Gastrocnemius medialis (tissue), 4 donors: ENCODE results near the gene UCKL1. TPM values are rescaled to one million over a fixed set of nuclear protein-coding genes. Genes with fewer than 3 reads are reported as not detected.

ENCODE experiments used
- ATAC-seq, 2 donors: fragments of 150-250 bp; one replicate each; pipeline ENCODE4 v1.9.1; 2016
- DNase-seq, 2 donors: peaks; one replicate each; pipeline ENCODE4 v3.0.0-alpha.2; 2019
- H3K27ac ChIP-seq, 4 donors: fragments of 200-600 bp; sonication (generic); 1 replicate in 1 of 4; 2 replicates in 3 of 4; pipeline ENCODE4 v1.5.1; 2016 to 2018; ENCODE audit warnings: mild to moderate bottlenecking in 2 of 4, moderate library complexity in 1 of 4
- H3K27me3 ChIP-seq, 3 donors: fragments of 200-600 bp; sonication (generic) in 2 of 3; 1 replicate in 1 of 3; 2 replicates in 2 of 3; pipeline versions ENCODE4 v1.5.1 to v1.6.0; 2016 to 2019; ENCODE audit warnings: mild to moderate bottlenecking in 1 of 3, moderate library complexity in 1 of 3
- H3K36me3 ChIP-seq, 2 donors: fragments of 200-600 bp; sonication (generic) in 1 of 2; one replicate each; pipeline ENCODE4 v1.5.1; 2017 to 2018
- H3K4me1 ChIP-seq, 2 donors: fragments of 200-600 bp; sonication (generic) in 1 of 2; one replicate each; pipeline ENCODE4 v1.5.1; 2016 to 2017; ENCODE audit warnings: mild to moderate bottlenecking in 2 of 2
- H3K4me3 ChIP-seq, 4 donors: fragments of 200-600 bp; sonication (generic) in 3 of 4; 1 replicate in 1 of 4; 2 replicates in 3 of 4; pipeline ENCODE4 v1.5.1; 2016 to 2019; ENCODE audit warnings: mild to moderate bottlenecking in 2 of 4
- H3K9me3 ChIP-seq, 3 donors: fragments of 200-600 bp; sonication (generic) in 2 of 3; 1 replicate in 1 of 3; 2 replicates in 2 of 3; pipeline ENCODE4 v1.5.1; 2016 to 2019
- CTCF ChIP-seq, 5 experiments: fragments of 450-650 bp in 3 of 5; fragments of 200-600 bp in 2 of 5; sonication (generic) in 2 of 5; IDR thresholded peaks in 4 of 5; conservative IDR thresholded peaks in 1 of 5; 1 replicate in 4 of 5; 2 replicates in 1 of 5; pipeline ENCODE4 v1.5.1; 2016 to 2019; ENCODE audit warnings: antibody characterized with exemption in 5 of 5, mild to moderate bottlenecking in 3 of 5, moderate library complexity in 3 of 5
- POLR2A ChIP-seq, 2 donors: fragments of 450-650 bp; IDR thresholded peaks; one replicate each; pipeline ENCODE4 v1.6.1; 2017; ENCODE audit warnings: antibody characterized with exemption in 2 of 2, mild to moderate bottlenecking in 2 of 2, moderate library complexity in 2 of 2
- in situ Hi-C, 4 donors: fragments of 200-750 bp; cut with MboI; loops; one replicate each; pipeline versions ENCODE4 v1.15.0 to v1.8.0; 2017; ENCODE audit warnings: low sequenced_read_pairs in 4 of 4
- intact Hi-C: fragments of 100-400 bp; cut with DNase I; formaldehyde crosslinking; loops from one replicate; pipeline ENCODE4 v1.15.1; 2023; ENCODE audit warnings: low total_unique reads
- total RNA-seq, 4 donors: library from RNA; depleted of rRNA; stranded (reverse); fragments of >200 nt; gene quantifications; one replicate each; pipeline versions ENCODE4 v1.1.0 to v1.2.3, GENCODE V29; 2016

Gene UCKL1
- total RNA-seq, 4 donors from 2014 or later, result 22.0 to 46.4 (median 27.1) TPM

GRCh38 chr20:63947638-63948456 lies 8.4 kb downstream of the UCKL1 start:
- TF ChIP-seq CTCF (IDR thresholded peaks at IDR 0.05 in 4 of 5, conservative IDR thresholded peaks at IDR 0.05 in 1 of 5), result no peak
- no peak for TF ChIP-seq POLR2A (IDR thresholded peaks at IDR 0.05)
- Histone ChIP-seq H3K27me3 (no peaks in the 10 kb centered on the region), H3K36me3 (peaks cover 0 to 26% of the 10 kb centered on the region in 2 donors), H3K4me3 (peak overlapping the region in 2 of 4 donors; percentile 24 to 45), H3K4me1 (peaks cover 69 to 91% of the 10 kb centered on the region in 2 donors), H3K27ac (peak overlapping the region; percentile 92 to 98 (median 96)), H3K9me3 (no peaks in the 10 kb centered on the region)
- ATAC-seq (no peak), DNase-seq (no peak)
- in situ Hi-C loops, result no loop called here
- intact Hi-C loops, result no loop called here

- no peak for ATAC-seq
- H3K9me3 ChIP-seq, result no peaks in the 10 kb centered on the region
- peak overlapping the region in 1 of 4 donors; percentile 24 for H3K4me3 ChIP-seq
- TF ChIP-seq POLR2A (IDR thresholded peaks at IDR 0.05) (no peak), CTCF (IDR thresholded peaks at IDR 0.05 in 4 of 5, conservative IDR thresholded peaks at IDR 0.05 in 1 of 5) (no peak)
- peak in 1 of 2 donors; percentile 56 for DNase-seq
- intact Hi-C loops, result no loop called here
- peaks cover 0 to 28% of the 10 kb centered on the region in 2 donors for H3K36me3 ChIP-seq
- H3K4me1 ChIP-seq, result peaks cover 67 to 84% of the 10 kb centered on the region in 2 donors
- in situ Hi-C loops, result no loop called here
- no peaks in the 10 kb centered on the region for H3K27me3 ChIP-seq
- peak overlapping the region; percentile 92 to 98 (median 96) for H3K27ac ChIP-seq
Measured at GRCh38 chr20:63946986-63947637, 9.1 kb downstream of the UCKL1 start.

- DNase-seq (no peak), ATAC-seq (no peak)
- Histone ChIP-seq H3K27ac (peak overlapping the region; percentile 92 to 98 (median 96)), H3K36me3 (peaks cover 0 to 28% of the 10 kb centered on the region in 2 donors), H3K4me1 (peaks cover 58 to 75% of the 10 kb centered on the region in 2 donors), H3K4me3 (no peak overlapping the region), H3K9me3 (no peaks in the 10 kb centered on the region), H3K27me3 (no peaks in the 10 kb centered on the region)
- in situ Hi-C loops (no loop called here), intact Hi-C loops (no loop called here)
- no peak for TF ChIP-seq CTCF (IDR thresholded peaks at IDR 0.05 in 4 of 5, conservative IDR thresholded peaks at IDR 0.05 in 1 of 5)
- no peak for TF ChIP-seq POLR2A (IDR thresholded peaks at IDR 0.05)
Measured at GRCh38 chr20:63945921-63946920, 10.0 kb downstream of the UCKL1 start.

- Histone ChIP-seq H3K27ac (peak overlapping the region in 3 of 4 donors; percentile 33 to 97 (median 92)), H3K9me3 (no peaks in the 10 kb centered on the region), H3K4me3 (no peak overlapping the region), H3K4me1 (peaks cover 47 to 64% of the 10 kb centered on the region in 2 donors), H3K27me3 (no peaks in the 10 kb centered on the region), H3K36me3 (peaks cover 0 to 39% of the 10 kb centered on the region in 2 donors)
- ATAC-seq, result no peak
- intact Hi-C loops (no loop called here), in situ Hi-C loops (no loop called here)
- DNase-seq, result no peak
- no peak for TF ChIP-seq POLR2A (IDR thresholded peaks at IDR 0.05)
Measured at GRCh38 chr20:63945031-63945658, 11.1 kb downstream of the UCKL1 start.
